Measurements from ENCODE around the gene XYLT2.

GRCh38 chr17:50310455-50311111 is 35.3 kb upstream of the XYLT2 start:
- TF ChIP-seq CTCF (IDR thresholded peaks at IDR 0.05) (no peak), EP300 (IDR thresholded peaks at IDR 0.05) (no peak), POLR2A (IDR thresholded peaks at IDR 0.05) (no peak)

Measured in tibial nerve (tissue), 4 donors.